ENCODE results near the gene PLXDC1.
"Not testable (repeated sequence)": the region's sequence is repeated elsewhere in the genome, so short reads cannot be mapped to it uniquely, and the experiment has no call there.

PLXDC1 gene

DNA sequence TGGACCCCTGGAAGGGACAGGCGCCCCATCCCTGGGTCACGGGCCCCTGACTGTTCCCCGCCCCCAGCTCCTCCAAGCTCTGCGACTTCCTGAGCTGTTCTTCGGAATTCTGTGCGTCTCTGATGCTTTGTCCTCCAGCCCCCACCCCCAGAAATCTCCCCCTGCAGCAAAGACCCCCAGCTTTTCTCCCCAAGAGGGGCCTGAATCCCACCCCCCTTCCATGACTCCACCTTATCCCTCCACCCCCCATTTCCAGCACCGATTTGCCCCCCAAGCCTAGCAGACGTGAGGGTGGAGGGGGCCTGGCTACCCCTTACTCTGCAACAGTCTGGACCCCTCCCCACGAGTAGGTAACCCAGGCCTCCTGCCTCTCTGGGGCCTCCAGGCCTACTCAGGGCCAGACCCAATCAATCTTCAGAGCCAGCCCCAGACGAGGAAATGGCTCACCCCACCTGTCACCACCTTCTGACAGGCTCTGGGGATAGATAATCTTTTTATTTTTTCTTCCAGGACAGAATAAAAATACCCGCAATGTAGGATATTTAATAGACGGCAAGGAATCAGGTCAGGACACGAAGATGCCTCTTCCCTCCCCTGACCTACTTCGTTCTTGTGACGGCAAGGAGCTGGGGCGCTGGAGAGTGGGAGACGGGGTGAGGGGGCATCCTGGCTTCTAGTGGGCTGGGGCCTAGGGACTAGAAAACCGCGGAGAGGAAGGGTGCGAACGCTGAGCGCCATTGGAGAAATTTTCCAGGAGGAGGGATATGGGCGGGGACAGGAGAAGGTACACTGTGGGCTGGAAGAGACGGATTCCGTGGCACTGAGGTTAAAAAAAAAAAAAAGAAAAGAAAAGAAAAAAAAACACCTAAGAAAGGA is 744 bp upstream of the PLXDC1 start:
- peak; percentile 53 for DNase-seq

DNA sequence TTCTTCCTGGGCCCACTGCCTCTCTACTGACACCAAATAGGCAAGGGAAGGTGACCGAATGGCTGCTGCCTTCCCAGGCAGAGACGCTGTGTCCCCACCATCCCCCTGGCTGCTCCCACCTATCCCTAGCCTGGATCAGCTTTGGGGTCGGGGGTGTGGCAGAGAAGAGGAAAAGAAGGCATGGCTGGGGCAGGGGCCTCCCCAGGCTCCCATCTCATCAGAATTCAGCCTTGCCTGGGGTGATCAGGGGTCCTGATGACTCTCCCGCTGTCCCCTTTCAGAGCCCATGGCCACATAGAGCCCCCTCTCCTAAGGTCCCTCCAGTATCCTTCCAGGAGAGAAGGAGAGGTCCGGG is 665 bp downstream of the PLXDC1 start:
- DNase-seq, result no peak

DNA sequence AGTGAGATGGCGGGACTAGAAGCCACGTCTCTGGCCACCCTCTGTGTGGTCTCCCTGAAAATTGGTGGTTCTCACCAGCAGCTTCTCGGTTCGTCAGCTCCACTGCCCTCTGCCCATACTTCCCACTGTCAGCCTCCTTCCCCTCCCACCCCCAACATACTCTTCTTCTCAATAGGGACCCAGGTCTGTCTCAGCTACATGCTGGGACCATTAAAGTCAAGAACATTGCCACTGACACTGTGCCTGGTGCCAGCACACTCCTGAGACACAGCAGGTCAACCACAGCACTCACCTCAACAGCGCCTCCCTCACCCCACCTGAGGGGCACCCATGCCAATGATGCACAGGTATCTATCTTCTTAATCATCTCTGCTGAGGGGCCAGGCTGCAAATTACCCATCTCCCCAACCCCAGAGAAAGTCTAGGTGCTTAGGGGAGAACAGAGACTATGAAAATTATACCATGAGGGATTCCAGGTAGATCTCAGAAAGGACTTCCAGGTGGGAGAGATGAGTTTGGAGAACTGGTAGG is 1.3 kb downstream of the PLXDC1 start:
- peak; percentile 28 for DNase-seq

- no peak for DNase-seq
These were observed 3.9 kb downstream of the PLXDC1 start for GRCh38 chr17:39147221-39148185.

DNA sequence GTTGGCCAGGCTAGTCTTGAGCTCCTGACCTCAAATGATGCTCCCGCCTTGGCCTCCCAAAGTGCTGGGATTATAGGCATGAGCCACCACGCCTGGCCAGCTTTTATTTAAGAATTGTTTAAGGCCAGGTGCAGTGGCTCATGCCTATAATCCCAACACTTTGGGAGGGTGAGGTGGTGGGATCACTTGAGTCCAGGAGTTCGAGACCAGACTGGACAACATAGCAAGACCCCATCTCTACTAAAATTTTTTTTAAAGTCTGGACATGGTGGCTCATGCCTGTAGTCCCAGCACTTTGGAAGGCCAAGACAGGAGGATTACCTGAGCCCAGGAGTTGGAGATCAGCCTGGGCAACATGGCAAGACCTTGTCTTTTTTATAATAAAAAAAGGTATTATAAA is 5.2 kb downstream of the PLXDC1 start:
- DNase-seq, result no peak

DNA sequence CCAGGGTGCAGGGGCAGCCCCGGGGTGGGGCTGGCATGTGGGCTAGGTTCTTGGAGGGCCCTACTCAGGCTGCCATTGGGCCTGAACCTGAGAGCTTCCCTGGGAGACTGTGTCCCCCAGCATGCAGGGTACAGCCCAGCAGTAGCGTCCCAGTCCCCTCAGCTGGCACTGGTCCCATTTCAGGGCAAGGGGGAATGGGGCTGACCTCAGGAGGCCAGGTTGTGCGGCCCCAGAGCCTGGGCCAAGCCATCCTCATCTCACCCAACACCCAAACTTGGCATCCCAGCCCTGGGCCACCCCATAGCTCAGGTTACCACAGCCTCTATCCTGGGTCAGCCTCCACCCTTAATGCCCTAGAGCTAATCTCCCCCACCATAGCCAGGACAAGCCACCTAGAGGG is 6.3 kb downstream of the PLXDC1 start:
- no peak for DNase-seq

DNA sequence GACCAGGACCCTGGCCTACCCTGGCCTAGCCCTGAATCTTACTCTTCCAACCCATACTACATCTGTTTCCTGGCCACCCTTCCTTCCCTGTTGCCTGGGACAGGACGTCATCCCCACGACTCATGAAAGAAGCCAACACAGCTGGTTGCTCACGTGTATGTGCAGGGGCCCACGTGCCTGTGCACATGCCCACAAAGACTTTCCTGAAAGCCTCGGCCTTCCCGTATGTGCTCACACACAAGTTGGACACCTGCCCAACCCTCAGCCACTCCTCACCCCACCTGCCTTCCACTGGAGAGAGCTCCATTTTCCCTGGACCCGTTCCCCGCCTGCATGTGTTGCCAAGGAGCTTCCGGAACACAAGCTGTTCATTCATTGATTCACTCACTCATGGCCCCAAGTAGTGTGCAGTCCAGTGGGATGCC is 7.0 kb downstream of the PLXDC1 start:
- DNase-seq, result no peak

DNA sequence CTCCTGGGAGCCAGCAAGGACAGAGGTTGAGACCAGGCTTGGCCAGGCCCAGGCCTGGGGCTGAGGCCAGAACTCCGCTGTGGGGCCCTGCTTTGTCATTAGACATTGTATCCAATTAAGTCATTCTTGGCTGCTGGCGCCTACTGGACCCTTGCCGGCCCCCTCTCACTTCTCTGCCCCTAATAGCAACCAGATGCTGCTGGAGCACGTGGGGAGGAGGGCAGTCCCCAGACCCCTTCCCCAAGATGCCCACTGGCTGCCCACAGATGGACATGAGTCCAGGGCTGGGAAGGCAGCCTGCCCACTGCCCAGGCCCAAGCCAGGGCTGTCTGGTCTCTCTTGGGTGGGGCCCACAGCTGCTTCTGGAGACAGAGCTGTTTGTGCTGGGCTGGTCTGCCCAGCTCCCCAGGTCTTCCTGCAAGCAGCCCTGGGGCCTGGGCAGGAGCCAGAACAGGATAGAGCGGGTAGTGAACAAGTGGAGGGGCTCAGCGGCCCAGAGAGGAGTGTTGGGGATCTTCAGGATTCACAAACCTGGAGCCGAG is 7.8 kb downstream of the PLXDC1 start:
- DNase-seq, result no peak

DNA sequence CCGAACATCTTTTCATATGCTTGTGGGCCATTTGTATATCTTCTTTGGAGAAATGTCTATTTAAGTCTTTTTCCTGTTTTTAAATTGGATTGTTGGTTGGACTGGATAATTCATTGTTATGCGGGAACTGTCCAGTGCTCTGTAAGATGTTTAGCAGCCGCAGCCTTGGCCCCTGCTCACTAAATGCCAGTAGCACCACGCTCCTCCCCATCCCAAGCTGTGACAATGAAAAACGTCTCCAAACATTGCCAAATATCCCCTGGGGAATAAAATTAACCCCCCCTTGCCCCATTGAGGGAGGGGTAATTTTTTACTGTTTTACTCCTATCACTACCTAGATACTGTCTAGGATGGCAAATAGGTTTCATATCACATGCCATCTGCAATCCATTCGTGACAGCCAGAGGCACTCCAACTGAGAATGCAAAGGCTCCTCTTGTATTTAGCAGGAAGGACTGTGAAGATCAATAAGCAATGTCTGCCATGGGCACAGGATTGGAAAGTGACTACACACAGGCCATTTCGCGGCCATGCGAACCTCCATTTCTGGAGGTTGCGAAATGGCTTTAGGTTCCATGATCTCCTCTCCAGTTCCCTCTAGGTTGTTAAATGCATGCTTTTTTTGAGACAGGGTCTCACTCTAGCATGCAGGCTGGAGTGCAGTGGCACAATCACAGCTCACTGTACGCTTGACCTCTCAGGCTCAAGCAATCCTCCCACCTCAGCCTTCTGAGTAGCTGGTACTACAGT is 9.3 kb downstream of the PLXDC1 start:
- DNase-seq, result no peak

- no peak for DNase-seq
These were observed 10.1 kb downstream of the PLXDC1 start for GRCh38 chr17:39141294-39141693.

DNA sequence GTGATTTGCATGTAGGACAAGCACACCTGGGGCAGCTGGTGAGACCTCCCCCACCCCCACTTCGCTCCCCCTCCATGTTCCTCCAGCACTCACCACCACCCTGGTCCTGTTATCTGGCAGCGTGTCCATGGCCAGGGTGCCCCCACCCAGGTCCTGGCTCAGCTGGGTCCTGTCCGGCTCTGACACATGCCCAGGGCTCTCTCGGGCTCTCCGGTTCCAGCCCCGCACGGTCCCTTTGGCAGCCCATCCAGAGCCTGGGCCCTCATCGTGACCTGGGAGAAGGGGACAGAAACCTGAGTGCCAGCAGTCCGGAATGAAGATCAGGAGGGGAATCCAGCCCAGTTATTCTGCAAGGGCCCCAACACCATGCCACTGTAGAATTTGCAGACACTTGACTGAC is 11.9 kb downstream of the PLXDC1 start:
- DNase-seq, result no peak

DNA sequence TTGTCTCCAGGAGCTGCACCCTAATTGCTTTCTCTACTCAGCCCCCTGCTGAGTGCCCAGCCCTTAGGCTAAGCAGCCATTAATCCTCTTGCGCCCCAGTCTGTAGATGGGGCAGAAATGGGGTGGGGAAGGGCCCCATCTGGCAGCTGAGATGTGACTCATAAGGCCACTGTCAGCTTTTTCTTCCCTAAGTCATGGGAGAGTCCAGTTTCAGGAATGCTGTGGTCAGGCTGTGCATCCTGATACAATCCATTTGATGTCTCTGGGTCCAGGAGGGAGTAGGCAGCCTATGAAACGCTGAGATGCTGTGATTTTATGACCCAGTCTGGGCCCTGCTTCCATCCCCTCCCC is 12.3 kb downstream of the PLXDC1 start:
- DNase-seq, result no peak

GRCh38 chr17:39138431-39139160 is 12.8 kb downstream of the PLXDC1 start:
- no peak for DNase-seq

GRCh38 chr17:39134878-39135277 is 16.6 kb downstream of the PLXDC1 start:
- DNase-seq, result no peak

DNA sequence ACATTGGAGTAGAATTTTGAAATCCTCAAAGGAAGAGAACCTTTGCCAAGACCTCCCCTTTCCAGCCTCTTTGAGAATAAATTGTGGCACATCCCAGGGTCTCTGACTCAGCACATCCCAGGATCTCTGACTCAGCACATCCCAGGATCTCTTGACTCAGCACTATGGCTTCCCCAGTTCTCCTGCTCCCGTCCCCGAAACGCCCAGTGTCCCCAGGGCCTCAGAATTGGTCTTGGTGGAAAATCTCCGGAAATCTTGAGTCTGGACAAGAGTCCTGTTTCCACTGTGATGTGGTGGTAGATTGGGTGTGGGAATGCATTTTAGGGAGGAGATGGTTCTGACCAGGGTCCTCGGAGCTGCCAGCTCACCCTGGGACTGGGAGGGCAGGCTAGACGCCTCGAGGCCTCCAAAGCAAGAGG is 19.2 kb downstream of the PLXDC1 start:
- DNase-seq, result no peak

DNA sequence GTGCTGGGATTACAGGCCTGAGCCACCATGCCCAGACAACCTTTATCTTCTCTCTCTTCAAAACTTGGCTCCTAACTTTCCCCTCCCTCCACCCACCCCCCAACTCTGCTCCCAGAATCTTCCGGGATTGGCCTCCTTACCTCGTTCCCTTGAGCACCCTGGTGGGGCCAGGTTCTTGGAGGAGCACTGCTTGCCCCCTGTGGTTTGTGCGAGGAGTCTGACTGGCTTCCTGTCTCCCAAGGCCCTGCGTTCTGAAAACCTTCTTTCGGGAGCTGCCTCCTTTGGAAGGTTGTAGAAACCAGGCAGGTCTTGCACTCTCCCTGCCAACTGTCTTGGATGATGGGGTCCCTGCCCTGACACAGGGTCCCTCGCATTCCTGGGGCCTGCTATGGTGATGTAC is 19.8 kb downstream of the PLXDC1 start:
- DNase-seq, result no peak

DNA sequence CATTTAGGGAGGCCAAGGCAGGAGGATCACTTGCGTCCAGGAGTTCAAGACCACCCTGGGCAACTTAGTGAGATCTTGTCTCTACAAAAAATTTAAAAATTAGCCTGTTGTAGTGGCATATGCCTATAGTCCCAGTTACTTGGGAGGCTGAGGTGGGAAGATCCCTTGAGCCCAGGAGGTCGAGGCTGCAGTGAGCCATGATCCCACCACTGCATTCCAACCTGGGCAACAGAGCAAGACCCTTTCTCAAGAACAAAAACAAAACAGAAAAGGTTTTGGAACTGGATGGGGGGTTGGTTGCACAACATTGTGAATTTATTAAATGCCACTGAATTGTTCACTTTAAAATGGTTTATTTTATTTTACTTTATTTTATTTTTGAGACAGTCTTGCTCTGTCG is 21.2 kb downstream of the PLXDC1 start:
- DNase-seq, result no peak

- not testable (repeated sequence) for DNase-seq
These were observed 21.9 kb downstream of the PLXDC1 start for GRCh38 chr17:39129544-39129943.

- DNase-seq, result no peak
These were observed 25.0 kb downstream of the PLXDC1 start for GRCh38 chr17:39126436-39126835.

DNA sequence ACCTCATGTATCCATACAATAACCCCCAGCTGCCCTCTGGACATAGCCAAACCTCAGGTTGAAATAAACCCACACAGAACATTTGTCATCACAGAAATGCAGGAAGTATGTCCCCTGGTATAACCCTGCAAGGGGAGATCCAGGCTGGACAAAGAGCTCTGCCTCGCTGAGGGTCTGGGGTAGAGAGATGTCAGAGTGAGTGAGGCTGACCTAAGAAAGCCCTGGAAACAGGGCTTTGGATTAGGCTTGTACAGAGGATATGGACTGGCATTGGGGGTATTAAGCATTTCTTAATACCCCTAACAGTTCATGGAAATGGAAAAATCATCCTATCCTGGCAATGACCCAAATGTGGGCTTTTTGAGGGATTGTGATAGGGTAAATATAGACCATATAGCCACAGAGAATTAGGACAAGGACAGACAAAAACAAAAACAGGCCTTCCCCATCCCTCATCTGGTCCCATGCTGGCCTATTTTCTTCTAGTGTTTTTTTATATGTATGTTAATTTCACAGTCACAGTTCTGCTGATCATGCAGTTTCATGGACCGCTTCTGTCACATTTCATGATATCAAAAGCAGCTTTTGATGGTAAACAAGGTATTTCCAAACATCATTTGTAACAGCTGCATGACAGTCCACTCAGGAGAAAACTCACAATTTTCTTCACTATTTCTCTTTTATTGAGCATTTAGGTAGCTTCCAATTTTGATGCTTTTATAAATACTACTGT is 26.1 kb downstream of the PLXDC1 start:
- DNase-seq, result no peak

DNA sequence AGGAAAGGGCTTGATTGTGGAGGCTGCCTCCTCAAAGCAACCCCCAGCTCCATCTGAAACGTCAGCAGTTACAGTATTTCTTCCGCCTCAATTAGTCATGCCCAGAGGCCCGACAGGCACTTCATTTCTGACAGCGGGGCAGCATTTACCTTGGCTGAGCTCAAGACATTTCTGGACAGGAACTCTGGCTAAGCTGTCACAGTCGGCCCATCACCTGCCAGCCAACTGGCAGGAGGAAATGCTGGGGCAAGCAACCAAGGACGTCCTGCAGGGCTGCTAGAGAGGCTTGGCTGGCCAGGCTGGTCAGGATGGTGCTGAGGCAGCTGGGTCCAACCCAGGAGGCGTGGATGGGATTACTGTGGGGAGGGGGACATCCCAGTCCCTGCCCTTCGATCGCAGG is 27.8 kb downstream of the PLXDC1 start:
- no peak for DNase-seq

Data from activated T-cell treated with anti-CD3 and anti-CD28 coated beads, Interleukin-2, amount 50 U/mL, for 1 hour (primary cell).